Progenitor cell of endocrine pancreas (in vitro differentiated cells): ENCODE measurements around the gene ENDOD1. TPM values are rescaled to one million over a fixed set of nuclear protein-coding genes. Genes with fewer than 3 reads are reported as not detected.
A peak's percentile ranks its signal among the peaks of the same experiment; 100 is the strongest.

Source experiments
- DNase-seq: peaks from one replicate; pipeline ENCODE4 v3.0.0; 2021; ENCODE audit warnings: low spot score; ENCODE audit not compliant: unreplicated experiment
- H3K27ac Mint-ChIP-seq: 2 replicates; pipeline ENCODE4 v1.8.0; 2021; ENCODE audit warnings: mild to moderate bottlenecking, moderate library complexity, mixed read lengths
- H3K27me3 Mint-ChIP-seq: 2 replicates; pipeline ENCODE4 v1.8.0; 2021; ENCODE audit warnings: mixed read lengths
- H3K36me3 Mint-ChIP-seq: 2 replicates; pipeline ENCODE4 v1.8.0; 2022; ENCODE audit warnings: mixed read lengths; ENCODE audit not compliant: insufficient read depth
- H3K4me1 Mint-ChIP-seq: 2 replicates; pipeline ENCODE4 v1.8.0; 2021; ENCODE audit warnings: low read depth, mixed read lengths
- H3K4me3 Mint-ChIP-seq: 2 replicates; pipeline ENCODE4 v1.8.0; 2021; ENCODE audit warnings: low read depth, mild to moderate bottlenecking, moderate library complexity, mixed read lengths
- H3K9me3 Mint-ChIP-seq: 2 replicates; pipeline ENCODE4 v1.8.0; 2021; ENCODE audit warnings: low read depth, mixed read lengths
- CTCF ChIP-seq: fragments of 200-600 bp; sonication (generic); IDR thresholded peaks from one replicate; pipeline ENCODE4 v1.5.0; 2021; ENCODE audit warnings: antibody characterized with exemption, mild to moderate bottlenecking; ENCODE audit not compliant: unreplicated experiment
- total RNA-seq: library from RNA; stranded (reverse); gene quantifications from 2 replicates; pipeline ENCODE4 v1.2.1, GENCODE V29; 2021

The ENDOD1 gene
- total RNA-seq, 1 donor from 2014 or later, result 2.1 TPM

GRCh38 chr11:95068549-95068948 lies 21.1 kb upstream of the ENDOD1 start:
- peak overlapping the region; percentile 98 for H3K27ac Mint-ChIP-seq
- H3K9me3 Mint-ChIP-seq, result peaks cover 6% of the 10 kb centered on the region
- H3K27me3 Mint-ChIP-seq, result no peaks in the 10 kb centered on the region
- no peak for DNase-seq
- H3K36me3 Mint-ChIP-seq, result peaks cover 8% of the 10 kb centered on the region
- no peak for TF ChIP-seq CTCF
- peaks cover 14% of the 10 kb centered on the region for H3K4me1 Mint-ChIP-seq
- peak overlapping the region; percentile 96 for H3K4me3 Mint-ChIP-seq

DNA sequence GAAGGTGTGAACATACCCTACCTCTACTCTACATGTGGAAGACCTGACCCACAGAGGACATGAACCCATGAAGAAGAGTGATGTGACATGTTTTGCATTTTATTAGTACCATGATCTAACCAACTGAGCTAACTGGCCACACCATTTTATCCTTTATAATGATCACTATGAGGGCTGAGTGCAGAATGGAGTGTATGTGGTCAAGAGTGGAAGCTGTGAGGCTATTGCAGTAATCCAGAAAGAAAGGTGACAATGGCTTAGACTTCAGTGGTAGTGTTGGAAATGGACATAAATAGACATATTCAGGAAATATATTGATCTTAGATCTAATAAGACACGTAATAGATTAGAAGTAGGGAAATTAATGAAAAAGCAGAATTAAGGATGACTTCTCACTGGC lies 19.2 kb upstream of the ENDOD1 start:
- no peak for TF ChIP-seq CTCF
- Mint-ChIP-seq H3K9me3 (peaks cover 6% of the 10 kb centered on the region), H3K4me1 (peaks cover 14% of the 10 kb centered on the region), H3K27ac (no peak overlapping the region), H3K4me3 (no peak overlapping the region), H3K36me3 (peaks cover 8% of the 10 kb centered on the region), H3K27me3 (no peaks in the 10 kb centered on the region)
- no peak for DNase-seq

- no peak for TF ChIP-seq CTCF
- no peaks in the 10 kb centered on the region for H3K27me3 Mint-ChIP-seq
These were observed 16.7 kb upstream of the ENDOD1 start for GRCh38 chr11:95072948-95073347.

DNA sequence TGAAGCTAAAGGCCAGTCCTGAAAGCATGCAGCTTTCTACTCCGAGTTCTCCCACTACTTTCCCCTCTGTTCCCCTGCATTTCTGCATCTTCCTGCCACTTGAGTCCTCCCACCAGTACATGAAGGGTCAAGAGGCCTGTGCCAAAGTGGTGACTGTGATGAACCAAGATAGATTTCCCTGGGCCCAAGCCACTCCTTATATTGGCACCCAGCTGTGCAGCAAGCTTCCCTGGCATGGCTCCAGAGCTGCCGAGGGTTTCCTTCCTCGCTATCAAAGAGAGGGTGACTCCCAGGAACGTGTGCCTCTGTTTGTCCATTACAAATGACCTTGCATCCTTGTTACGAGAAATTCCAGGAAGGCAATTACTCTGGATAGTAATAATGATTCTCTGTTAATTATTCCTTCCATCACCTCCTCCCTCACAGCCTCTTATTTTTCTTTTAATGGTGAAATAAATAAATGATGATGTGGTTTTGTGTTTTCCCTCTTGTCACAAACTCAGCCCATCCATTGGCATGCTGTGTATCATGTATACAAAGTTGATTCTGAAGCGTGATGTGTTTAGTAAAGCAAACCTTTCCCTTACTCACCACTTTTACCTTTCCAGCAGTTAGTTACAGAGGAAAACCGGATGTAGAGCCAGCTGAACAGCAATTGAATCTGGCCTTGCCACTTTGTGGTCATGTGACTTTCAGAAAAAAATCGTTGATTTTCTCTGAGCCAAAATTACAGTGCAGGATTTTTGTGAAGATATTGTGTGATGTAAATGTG lies 14.7 kb upstream of the ENDOD1 start:
- peaks cover 8% of the 10 kb centered on the region for H3K4me1 Mint-ChIP-seq
- no peaks in the 10 kb centered on the region for H3K27me3 Mint-ChIP-seq
- no peak for TF ChIP-seq CTCF

More at GRCh38 chr11:95072948-95073347, 16.7 kb upstream of the ENDOD1 start:
- H3K36me3 Mint-ChIP-seq, result peaks cover 8% of the 10 kb centered on the region
- DNase-seq, result no peak
- peaks cover 6% of the 10 kb centered on the region for H3K9me3 Mint-ChIP-seq
- no peak overlapping the region for H3K4me3 Mint-ChIP-seq
- peaks cover 15% of the 10 kb centered on the region for H3K4me1 Mint-ChIP-seq
- no peak overlapping the region for H3K27ac Mint-ChIP-seq

DNA sequence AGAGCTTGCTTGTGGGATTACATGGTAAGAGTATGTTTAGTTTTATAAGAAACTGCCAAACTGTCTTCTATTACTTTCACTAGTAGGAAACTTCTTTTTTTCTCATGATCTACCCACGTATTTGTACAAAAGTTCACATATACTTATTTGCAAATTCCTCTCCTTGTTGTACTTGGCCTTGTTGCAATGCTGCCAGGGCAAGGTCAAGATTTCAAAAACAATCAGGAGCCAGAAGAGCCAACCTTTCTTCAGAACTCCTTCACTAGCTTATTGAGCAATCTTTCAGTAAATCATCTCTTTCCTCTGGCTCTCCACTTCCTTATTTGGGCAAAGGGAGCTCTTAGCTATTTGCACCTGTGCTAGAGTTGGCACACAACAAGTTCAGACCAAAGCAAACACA lies 13.2 kb upstream of the ENDOD1 start:
- Mint-ChIP-seq H3K4me1 (peaks cover 6% of the 10 kb centered on the region), H3K27ac (no peak overlapping the region), H3K36me3 (no peaks in the 10 kb centered on the region), H3K27me3 (no peaks in the 10 kb centered on the region), H3K9me3 (no peaks in the 10 kb centered on the region), H3K4me3 (no peak overlapping the region)
- no peak for DNase-seq
- TF ChIP-seq CTCF, result no peak

More for the DNA sequence above, 14.7 kb upstream of the ENDOD1 start:
- no peak overlapping the region for H3K27ac Mint-ChIP-seq
- no peak overlapping the region for H3K4me3 Mint-ChIP-seq
- H3K9me3 Mint-ChIP-seq, result peaks cover 6% of the 10 kb centered on the region
- DNase-seq, result no peak
- peaks cover 6% of the 10 kb centered on the region for H3K36me3 Mint-ChIP-seq
